Measurements from ENCODE around the gene IL16. TPM values are rescaled to one million over a fixed set of nuclear protein-coding genes. Genes with fewer than 3 reads are reported as not detected.
A peak's percentile ranks its signal among the peaks of the same experiment; 100 is the strongest.

The IL16 gene
- polyA plus RNA-seq, 2 of the 4 experiments (the other 2 are of a cell fraction), result 0.09 TPM; not detected in 1

DNA sequence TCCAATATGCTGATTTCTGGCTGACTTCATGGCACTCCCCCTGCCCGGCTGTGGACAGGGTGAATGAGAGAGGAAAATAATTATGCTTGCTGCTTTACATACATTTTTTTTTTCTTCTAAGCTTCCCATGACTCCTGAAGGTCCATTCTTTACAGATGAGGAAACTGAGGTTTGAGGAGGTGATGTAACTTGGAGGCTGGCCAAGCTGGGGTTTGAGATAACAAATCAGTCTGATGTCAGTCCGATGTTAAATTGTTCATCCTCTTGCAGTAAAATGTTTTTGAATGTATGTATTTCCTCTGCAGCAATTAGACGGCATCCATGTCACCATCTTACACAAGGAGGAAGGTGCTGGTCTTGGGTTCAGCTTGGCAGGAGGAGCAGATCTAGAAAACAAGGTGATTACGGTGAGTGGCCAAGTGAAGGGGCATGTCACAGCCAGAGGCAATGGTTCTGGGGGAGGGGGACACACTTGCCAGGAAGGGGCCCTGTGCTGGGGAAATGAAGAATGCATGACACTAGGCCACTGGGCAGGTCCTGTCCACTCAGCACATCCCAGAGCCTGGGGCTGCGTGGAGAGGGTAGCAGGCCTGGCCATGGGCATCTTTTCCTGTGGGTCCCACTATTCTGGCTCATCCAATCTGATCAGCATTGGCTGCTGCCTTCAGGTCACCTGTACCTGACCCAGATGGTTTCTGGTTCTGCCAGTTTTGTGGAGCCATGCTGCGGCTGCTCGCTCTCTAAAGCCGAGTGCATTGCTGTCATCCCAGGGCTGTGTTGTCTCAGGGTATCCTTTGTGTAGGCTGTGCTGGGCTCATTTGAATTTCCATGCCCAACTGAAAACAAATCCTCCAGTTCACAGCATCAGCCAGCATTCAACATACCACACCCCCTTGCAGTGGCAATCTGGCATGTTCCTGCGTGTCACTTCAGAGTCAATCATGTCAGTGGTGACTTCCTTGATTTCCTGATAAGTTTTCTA lies 106.9 kb downstream of the IL16 start:
- Histone ChIP-seq H3K27ac (no peak overlapping the region), H3K4me3 (no peak overlapping the region), H3K4me2 (no peak overlapping the region), H3K4me1 (no peaks in the 10 kb centered on the region), H3K9me3 (no peaks in the 10 kb centered on the region)
- FAIRE-seq (no peak), DNase-seq (ENCODE audit: low read depth in 1 of 2, low spot score in 1 of 2) (no peak), ATAC-seq (peak in 1 of 2 experiments; percentile 21; a peak in 2 of 6 replicates)
- WGBS (ENCODE audit: missing lambda C conversion rate), result 60% methylated on average over 9 of the region's 9 CpGs
- ChIA-PET POLR2A (no interaction called here), CTCF (interaction anchor here (1.5 to 5.3 kb wide), 5 partner anchors 22 to 107 kb away, joined by 4 to 24 read pairs (median 7); no protein-coding TSS in a partner anchor)
- TF ChIP-seq, protein P1, sequence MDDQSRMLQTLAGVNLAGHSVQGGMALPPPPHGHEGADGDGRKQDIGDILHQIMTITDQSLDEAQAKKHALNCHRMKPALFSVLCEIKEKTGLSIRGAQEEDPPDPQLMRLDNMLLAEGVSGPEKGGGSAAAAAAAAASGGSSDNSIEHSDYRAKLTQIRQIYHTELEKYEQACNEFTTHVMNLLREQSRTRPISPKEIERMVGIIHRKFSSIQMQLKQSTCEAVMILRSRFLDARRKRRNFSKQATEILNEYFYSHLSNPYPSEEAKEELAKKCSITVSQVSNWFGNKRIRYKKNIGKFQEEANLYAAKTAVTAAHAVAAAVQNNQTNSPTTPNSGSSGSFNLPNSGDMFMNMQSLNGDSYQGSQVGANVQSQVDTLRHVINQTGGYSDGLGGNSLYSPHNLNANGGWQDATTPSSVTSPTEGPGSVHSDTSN (IDR thresholded peaks at IDR 0.05), result no peak
- TF ChIP-seq, protein P2, sequence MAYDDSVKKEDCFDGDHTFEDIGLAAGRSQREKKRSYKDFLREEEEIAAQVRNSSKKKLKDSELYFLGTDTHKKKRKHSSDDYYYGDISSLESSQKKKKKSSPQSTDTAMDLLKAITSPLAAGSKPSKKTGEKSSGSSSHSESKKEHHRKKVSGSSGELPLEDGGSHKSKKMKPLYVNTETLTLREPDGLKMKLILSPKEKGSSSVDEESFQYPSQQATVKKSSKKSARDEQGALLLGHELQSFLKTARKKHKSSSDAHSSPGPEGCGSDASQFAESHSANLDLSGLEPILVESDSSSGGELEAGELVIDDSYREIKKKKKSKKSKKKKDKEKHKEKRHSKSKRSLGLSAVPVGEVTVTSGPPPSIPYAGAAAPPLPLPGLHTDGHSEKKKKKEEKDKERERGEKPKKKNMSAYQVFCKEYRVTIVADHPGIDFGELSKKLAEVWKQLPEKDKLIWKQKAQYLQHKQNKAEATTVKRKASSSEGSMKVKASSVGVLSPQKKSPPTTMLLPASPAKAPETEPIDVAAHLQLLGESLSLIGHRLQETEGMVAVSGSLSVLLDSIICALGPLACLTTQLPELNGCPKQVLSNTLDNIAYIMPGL (CRISPR knock-in tag; IDR thresholded peaks at IDR 0.05; ENCODE audit: borderline replicate concordance), result no peak
- TF ChIP-seq EHF (CRISPR knock-in tag; IDR thresholded peaks at IDR 0.05) (no peak), HEYL (CRISPR knock-in tag; IDR thresholded peaks at IDR 0.05) (no peak), CHD4 (IDR thresholded peaks at IDR 0.05; ENCODE audit: borderline replicate concordance) (no peak), RCOR1 (IDR thresholded peaks at IDR 0.05; ENCODE audit: low read depth, low read length) (no peak), ZNF302 (CRISPR knock-in tag; IDR thresholded peaks at IDR 0.05) (no peak), JUN (IDR thresholded peaks at IDR 0.05) (no peak), EP300 (IDR thresholded peaks at IDR 0.05) (no peak), NPAS2 (CRISPR knock-in tag; IDR thresholded peaks at IDR 0.05; ENCODE audit: borderline replicate concordance) (no peak)
- TF ChIP-seq, protein P3, sequence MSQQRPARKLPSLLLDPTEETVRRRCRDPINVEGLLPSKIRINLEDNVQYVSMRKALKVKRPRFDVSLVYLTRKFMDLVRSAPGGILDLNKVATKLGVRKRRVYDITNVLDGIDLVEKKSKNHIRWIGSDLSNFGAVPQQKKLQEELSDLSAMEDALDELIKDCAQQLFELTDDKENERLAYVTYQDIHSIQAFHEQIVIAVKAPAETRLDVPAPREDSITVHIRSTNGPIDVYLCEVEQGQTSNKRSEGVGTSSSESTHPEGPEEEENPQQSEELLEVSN (IDR thresholded peaks at IDR 0.05; ENCODE audit: borderline replicate concordance, low read depth), result no peak

DNA sequence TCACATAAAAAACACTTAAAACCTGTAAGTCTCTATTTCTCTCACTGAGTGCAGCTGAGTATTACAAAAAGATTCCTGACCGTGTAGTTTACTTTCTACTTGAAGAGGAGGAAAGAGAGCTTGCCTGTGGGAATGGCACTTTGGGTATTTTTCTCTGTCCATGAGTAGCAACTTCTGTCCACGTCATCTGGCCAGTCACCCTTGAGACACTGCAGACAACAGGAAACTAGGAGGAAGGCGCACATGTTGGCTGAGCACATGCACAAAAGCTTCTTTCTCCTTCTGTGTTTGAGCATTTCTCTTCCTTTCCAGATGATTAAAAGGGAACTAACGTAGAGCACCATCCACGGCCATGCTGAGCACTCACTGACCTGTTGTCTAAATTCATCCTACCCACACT lies 107.5 kb downstream of the IL16 start:
- FAIRE-seq (no peak), ATAC-seq (no peak), DNase-seq (ENCODE audit: low read depth in 1 of 2, low spot score in 1 of 2) (no peak)
- Histone ChIP-seq H3K4me2 (no peak overlapping the region), H3K4me1 (no peaks in the 10 kb centered on the region), H3K27ac (no peak overlapping the region), H3K9me3 (no peaks in the 10 kb centered on the region), H3K4me3 (no peak overlapping the region)
- ChIA-PET POLR2A (no interaction called here), CTCF (interaction anchor here (1.4 to 5.3 kb wide), 4 partner anchors 9 to 38 kb away, joined by 3 to 24 read pairs (median 6); no protein-coding TSS in a partner anchor)
- 48% methylated on average over 5 of the region's 5 CpGs for WGBS (ENCODE audit: missing lambda C conversion rate)
- TF ChIP-seq CHD2 (IDR thresholded peaks at IDR 0.05; ENCODE audit: low read length, partially characterized antibody) (no peak), ZFP36 (IDR thresholded peaks at IDR 0.05; ENCODE audit: borderline replicate concordance, partially characterized antibody) (no peak), FOSL2 (IDR thresholded peaks at IDR 0.05) (no peak), FOSL2 (CRISPR knock-in tag; IDR thresholded peaks at IDR 0.05) (no peak)

DNA sequence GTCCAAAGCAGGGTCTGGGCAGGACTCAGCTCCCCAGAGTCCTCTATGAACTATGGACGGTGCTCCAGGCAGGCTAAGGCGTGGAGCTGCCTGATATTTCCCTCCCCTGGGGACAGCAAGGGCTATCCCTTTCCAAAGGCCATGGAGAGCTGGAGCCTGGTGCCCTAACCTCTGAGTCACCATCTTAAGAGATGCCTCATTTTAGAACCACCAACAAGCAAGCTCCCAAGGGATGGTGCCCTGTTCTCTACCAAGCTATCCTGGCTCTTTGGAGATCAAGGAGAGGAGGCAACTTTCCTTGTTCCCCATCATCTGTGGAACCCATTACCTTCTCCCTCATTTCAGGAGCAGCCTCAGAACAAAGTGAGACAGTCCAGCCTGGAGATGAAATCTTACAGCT lies 111.6 kb downstream of the IL16 start:
- Histone ChIP-seq H3K4me2 (no peak overlapping the region), H3K27ac (no peak overlapping the region), H3K4me3 (no peak overlapping the region), H3K4me1 (peaks cover 11% of the 10 kb centered on the region), H3K9me3 (no peaks in the 10 kb centered on the region)
- ATAC-seq (no peak), DNase-seq (ENCODE audit: low read depth in 1 of 2, low spot score in 1 of 2) (no peak), FAIRE-seq (no peak)
- ChIA-PET POLR2A (no interaction called here), CTCF (interaction anchor here (0.9 to 3.6 kb wide), 10 partner anchors 9 to 351 kb away, joined by 3 to 29 read pairs (median 6); no protein-coding TSS in a partner anchor)
- WGBS (ENCODE audit: missing lambda C conversion rate), result 23% methylated on average over 2 of the region's 2 CpGs
- TF ChIP-seq NR3C1 (IDR thresholded peaks at IDR 0.05) (no peak), POLR2A (IDR thresholded peaks at IDR 0.05; ENCODE audit: low read length) (no peak), RAD21 (conservative IDR thresholded peaks at IDR 0.05 in 1 of 2, IDR thresholded peaks at IDR 0.05 in 1 of 2) (no peak), ZSCAN20 (CRISPR knock-in tag; IDR thresholded peaks at IDR 0.05) (no peak), CHD2 (IDR thresholded peaks at IDR 0.05; ENCODE audit: low read length, partially characterized antibody) (no peak), BHLHE40 (IDR thresholded peaks at IDR 0.05; ENCODE audit: low read depth, low read length) (no peak), EP300 (IDR thresholded peaks at IDR 0.05) (no peak), ESRRA (IDR thresholded peaks at IDR 0.05; ENCODE audit: borderline replicate concordance, low read length) (no peak), ZNF302 (CRISPR knock-in tag; IDR thresholded peaks at IDR 0.05) (no peak), MAZ (IDR thresholded peaks at IDR 0.05; ENCODE audit: borderline replicate concordance, low read depth, low read length) (no peak), HOXB13 (CRISPR knock-in tag; IDR thresholded peaks at IDR 0.05; ENCODE audit: low read depth) (no peak), POLR2AphosphoS2 (conservative IDR thresholded peaks at IDR 0.05; ENCODE audit: low read length) (no peak)
- TF ChIP-seq, protein P1 (IDR thresholded peaks at IDR 0.05), result no peak
- TF ChIP-seq, protein P4, sequence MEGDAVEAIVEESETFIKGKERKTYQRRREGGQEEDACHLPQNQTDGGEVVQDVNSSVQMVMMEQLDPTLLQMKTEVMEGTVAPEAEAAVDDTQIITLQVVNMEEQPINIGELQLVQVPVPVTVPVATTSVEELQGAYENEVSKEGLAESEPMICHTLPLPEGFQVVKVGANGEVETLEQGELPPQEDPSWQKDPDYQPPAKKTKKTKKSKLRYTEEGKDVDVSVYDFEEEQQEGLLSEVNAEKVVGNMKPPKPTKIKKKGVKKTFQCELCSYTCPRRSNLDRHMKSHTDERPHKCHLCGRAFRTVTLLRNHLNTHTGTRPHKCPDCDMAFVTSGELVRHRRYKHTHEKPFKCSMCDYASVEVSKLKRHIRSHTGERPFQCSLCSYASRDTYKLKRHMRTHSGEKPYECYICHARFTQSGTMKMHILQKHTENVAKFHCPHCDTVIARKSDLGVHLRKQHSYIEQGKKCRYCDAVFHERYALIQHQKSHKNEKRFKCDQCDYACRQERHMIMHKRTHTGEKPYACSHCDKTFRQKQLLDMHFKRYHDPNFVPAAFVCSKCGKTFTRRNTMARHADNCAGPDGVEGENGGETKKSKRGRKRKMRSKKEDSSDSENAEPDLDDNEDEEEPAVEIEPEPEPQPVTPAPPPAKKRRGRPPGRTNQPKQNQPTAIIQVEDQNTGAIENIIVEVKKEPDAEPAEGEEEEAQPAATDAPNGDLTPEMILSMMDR (IDR thresholded peaks at IDR 0.05), result no peak
